ACC112 (cell line): ENCODE data around the gene HELQ.
"Not testable (repeated sequence)": the region's sequence is repeated elsewhere in the genome, so short reads cannot be mapped to it uniquely, and the experiment has no call there.

Experiments
- H2AFZ ChIP-seq: fragments of 200-600 bp; sonication (generic); one replicate; pipeline ENCODE4 v1.6.0; 2017; ENCODE audit warnings: antibody characterized with exemption, low read length; ENCODE audit not compliant: unreplicated experiment
- H3K27ac ChIP-seq: fragments of 200-600 bp; sonication (generic); 2 replicates; pipeline ENCODE4 v1.5.1; 2014; ENCODE audit warnings: low read depth, mild to moderate bottlenecking, antibody characterized with exemption, low read length, moderate library complexity
- H3K27me3 ChIP-seq: fragments of 200-600 bp; sonication (generic); 2 replicates; pipeline ENCODE4 v1.6.1; 2014; ENCODE audit warnings: mild to moderate bottlenecking, antibody characterized with exemption, low read length, moderate library complexity, mixed read lengths; ENCODE audit not compliant: insufficient read depth
- H3K36me3 ChIP-seq: fragments of 200-600 bp; sonication (generic); 2 replicates; pipeline ENCODE4 v1.6.1; 2016; ENCODE audit warnings: mild to moderate bottlenecking, antibody characterized with exemption, low read length, moderate library complexity, mixed read lengths; ENCODE audit not compliant: insufficient read depth
- H3K4me1 ChIP-seq: fragments of 200-600 bp; sonication (generic); one replicate; pipeline ENCODE4 v1.6.1; 2016; ENCODE audit warnings: low read length, mixed read lengths; ENCODE audit not compliant: insufficient read depth, unreplicated experiment, control insufficient read depth
- H3K4me3 ChIP-seq: fragments of 200-600 bp; sonication (generic); 2 replicates; pipeline ENCODE4 v1.5.1; 2014; ENCODE audit warnings: mild to moderate bottlenecking, low read depth, low read length
- H3K79me2 ChIP-seq: fragments of 200-600 bp; sonication (generic); one replicate; pipeline ENCODE4 v1.6.0; 2016; ENCODE audit warnings: low read length; ENCODE audit not compliant: control insufficient read depth, unreplicated experiment, insufficient read depth

HELQ gene

GRCh38 chr4:83455281-83456183 is at the start of gene HELQ, which contains the start of gene MRPS18C:
TSS of gene HELQ (minus strand) at chr4:83455823. CDS start at chr4:83455693, 130 bp downstream.
TSS of gene MRPS18C (plus strand) at chr4:83456058. CDS start at chr4:83456078, 20 bp downstream.
- peaks cover 31% of the 10 kb centered on the region for H3K36me3 ChIP-seq
- peaks cover 58% of the 10 kb centered on the region for H3K79me2 ChIP-seq
- H3K4me1 ChIP-seq = peaks cover 23% of the 10 kb centered on the region

GRCh38 chr4:83504996-83505395 is 49.4 kb upstream of the HELQ start:
- Histone ChIP-seq H3K27ac (no peak overlapping the region), H3K4me3 (no peak overlapping the region), H2AFZ (no peak overlapping the region)

More at GRCh38 chr4:83455281-83456183, at the start of gene HELQ, which contains the start of gene MRPS18C:
- Histone ChIP-seq H3K27me3 (no peaks in the 10 kb centered on the region), H2AFZ (peak within 1 kb of the TSS; percentile 85), H3K4me3 (peak within 1 kb of the TSS; percentile 85), H3K27ac (peak within 1 kb of the TSS; percentile 93)

GRCh38 chr4:83504503-83504902 is 48.9 kb upstream of the HELQ start:
- H3K4me1 ChIP-seq = no peaks in the 10 kb centered on the region
- no peak overlapping the region for H3K27ac ChIP-seq
- no peaks in the 10 kb centered on the region for H3K36me3 ChIP-seq
- H2AFZ ChIP-seq = no peak overlapping the region
- H3K4me3 ChIP-seq = no peak overlapping the region
- no peaks in the 10 kb centered on the region for H3K79me2 ChIP-seq
- H3K27me3 ChIP-seq = no peaks in the 10 kb centered on the region

More at GRCh38 chr4:83504996-83505395, 49.4 kb upstream of the HELQ start:
- Histone ChIP-seq H3K27me3 (no peaks in the 10 kb centered on the region), H3K36me3 (no peaks in the 10 kb centered on the region), H3K4me1 (no peaks in the 10 kb centered on the region), H3K79me2 (no peaks in the 10 kb centered on the region)

GRCh38 chr4:83503974-83504373 is 48.4 kb upstream of the HELQ start:
- H3K4me3 ChIP-seq = no peak overlapping the region
- H3K27ac ChIP-seq = no peak overlapping the region
- H3K79me2 ChIP-seq = no peaks in the 10 kb centered on the region
- no peak overlapping the region for H2AFZ ChIP-seq
- no peaks in the 10 kb centered on the region for H3K27me3 ChIP-seq
- no peaks in the 10 kb centered on the region for H3K36me3 ChIP-seq
- H3K4me1 ChIP-seq = no peaks in the 10 kb centered on the region

GRCh38 chr4:83501671-83502070 is 46.0 kb upstream of the HELQ start:
- H3K4me3 ChIP-seq, H3K36me3 ChIP-seq, H3K27ac ChIP-seq, H2AFZ ChIP-seq, H3K27me3 ChIP-seq, H3K4me1 ChIP-seq, H3K79me2 ChIP-seq: not testable (repeated sequence)

GRCh38 chr4:83498187-83498586 is 42.6 kb upstream of the HELQ start:
- H3K4me1 ChIP-seq = no peaks in the 10 kb centered on the region
- H2AFZ ChIP-seq = no peak overlapping the region
- no peaks in the 10 kb centered on the region for H3K27me3 ChIP-seq
- no peak overlapping the region for H3K27ac ChIP-seq
- no peaks in the 10 kb centered on the region for H3K79me2 ChIP-seq
- no peaks in the 10 kb centered on the region for H3K36me3 ChIP-seq
- H3K4me3 ChIP-seq = no peak overlapping the region

GRCh38 chr4:83496085-83496917 is 40.7 kb upstream of the HELQ start:
- H3K4me3 ChIP-seq, H3K27me3 ChIP-seq, H3K36me3 ChIP-seq, H3K79me2 ChIP-seq, H3K27ac ChIP-seq, H2AFZ ChIP-seq, H3K4me1 ChIP-seq: not testable (repeated sequence)

- no peaks in the 10 kb centered on the region for H3K4me1 ChIP-seq
- H3K36me3 ChIP-seq = no peaks in the 10 kb centered on the region
- no peak overlapping the region for H3K4me3 ChIP-seq
- H3K27me3 ChIP-seq = no peaks in the 10 kb centered on the region
- no peaks in the 10 kb centered on the region for H3K79me2 ChIP-seq
- no peak overlapping the region for H2AFZ ChIP-seq
- no peak overlapping the region for H3K27ac ChIP-seq
These were observed 35.3 kb upstream of the HELQ start for GRCh38 chr4:83490876-83491450.

GRCh38 chr4:83489711-83490326 is 34.2 kb upstream of the HELQ start:
- no peaks in the 10 kb centered on the region for H3K27me3 ChIP-seq

GRCh38 chr4:83486457-83487129 is 31.0 kb upstream of the HELQ start:
- H3K27ac ChIP-seq = no peak overlapping the region
- peaks cover 8% of the 10 kb centered on the region for H3K4me1 ChIP-seq
- H3K4me3 ChIP-seq = no peak overlapping the region
- no peaks in the 10 kb centered on the region for H3K36me3 ChIP-seq
- peaks cover 2% of the 10 kb centered on the region for H3K79me2 ChIP-seq
- H3K27me3 ChIP-seq = no peaks in the 10 kb centered on the region
- no peak overlapping the region for H2AFZ ChIP-seq

More at GRCh38 chr4:83489711-83490326, 34.2 kb upstream of the HELQ start:
- H3K4me3 ChIP-seq = no peak overlapping the region
- H3K36me3 ChIP-seq = no peaks in the 10 kb centered on the region
- H2AFZ ChIP-seq = peak overlapping the region; percentile 63
- H3K27ac ChIP-seq = no peak overlapping the region
- no peaks in the 10 kb centered on the region for H3K79me2 ChIP-seq
- peaks cover 5% of the 10 kb centered on the region for H3K4me1 ChIP-seq
